Measurements from ENCODE around the gene PTBP3.

Gene PTBP3

DNA sequence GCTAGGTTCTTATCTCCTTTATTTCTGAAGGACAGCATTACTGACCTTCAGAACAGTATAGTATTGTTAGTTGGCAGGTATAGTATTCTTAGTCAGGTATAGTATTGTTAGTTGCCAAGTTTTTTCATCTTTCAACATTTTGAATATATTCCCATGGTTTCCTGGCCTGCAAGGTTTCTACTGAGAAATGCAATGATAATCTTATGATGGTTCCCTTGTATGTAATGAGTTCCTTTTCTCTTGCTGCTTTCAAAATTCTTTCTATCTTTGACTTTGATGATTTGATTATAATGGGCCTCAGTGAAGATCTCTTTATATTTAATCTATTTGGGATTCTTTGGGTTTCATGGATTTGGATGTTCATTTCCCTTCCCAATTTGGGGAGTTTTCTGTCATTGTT, 34.0 kb upstream of the PTBP3 start:
- TF ChIP-seq GATA3 (IDR thresholded peaks at IDR 0.05; ENCODE audit: low read depth, low read length) (no peak), GATA2 (IDR thresholded peaks at IDR 0.05; ENCODE audit: low read depth, low read length) (no peak)

DNA sequence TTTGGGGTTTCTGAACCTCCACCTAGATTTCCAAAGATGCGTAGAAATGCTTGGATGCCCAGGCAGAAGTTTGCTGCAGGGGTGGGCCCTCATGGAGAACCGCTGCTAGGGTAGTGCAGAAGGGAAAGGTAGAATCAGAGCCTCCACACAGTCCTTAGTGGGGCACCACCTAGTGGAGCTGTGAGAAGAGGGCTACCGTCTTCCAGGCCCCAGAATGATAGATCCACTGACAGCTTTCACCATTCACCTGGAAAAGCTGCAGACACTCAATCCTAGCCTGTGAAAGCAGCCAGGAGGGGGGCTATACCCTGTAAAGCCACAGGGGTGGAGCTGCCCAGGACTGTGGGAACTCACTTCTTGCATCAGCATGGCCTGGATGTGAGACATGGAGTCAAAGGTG, 33.2 kb upstream of the PTBP3 start:
- TF ChIP-seq GATA2 (IDR thresholded peaks at IDR 0.05; ENCODE audit: low read depth, low read length) = no peak

DNA sequence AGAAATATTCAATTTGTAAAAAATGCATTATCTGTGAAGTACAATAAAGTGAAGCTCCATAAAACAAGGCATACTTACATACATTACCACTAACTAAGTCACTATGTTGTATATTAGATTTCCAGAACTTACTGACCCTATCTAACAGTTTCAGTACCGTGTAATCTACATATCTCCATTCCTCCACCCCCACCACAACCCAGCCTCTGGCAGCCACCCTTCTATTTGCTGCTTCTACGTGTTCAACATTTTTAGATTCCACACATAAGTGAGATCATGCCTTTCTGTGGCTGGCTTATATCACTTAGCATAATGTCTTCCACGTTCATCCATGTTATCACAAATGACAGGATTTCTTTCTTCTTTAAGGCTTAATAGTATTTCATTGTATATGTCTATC, 31.3 kb upstream of the PTBP3 start:
- TF ChIP-seq GATA2 (IDR thresholded peaks at IDR 0.05; ENCODE audit: low read depth, low read length) = no peak
- no peak for TF ChIP-seq GATA3 (IDR thresholded peaks at IDR 0.05; ENCODE audit: low read depth, low read length)

DNA sequence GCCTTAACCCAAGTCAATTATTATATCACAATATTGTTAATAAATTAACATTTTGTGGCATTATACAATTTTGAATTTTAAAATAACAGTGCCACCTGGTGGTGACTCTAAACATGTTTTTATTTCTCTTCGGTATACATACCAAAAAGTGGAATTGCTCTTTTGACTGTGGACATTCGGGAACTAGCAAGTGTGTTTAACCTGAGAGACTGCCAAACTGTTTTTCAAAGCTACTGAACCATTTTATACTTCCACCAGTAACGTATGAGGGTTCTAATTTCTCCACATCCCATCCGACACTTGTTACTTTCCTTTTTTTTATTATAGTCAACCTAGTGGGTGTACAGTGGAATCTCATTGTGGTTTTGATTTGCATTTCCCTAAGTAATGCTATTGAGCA, 28.2 kb upstream of the PTBP3 start:
- TF ChIP-seq GATA3 (IDR thresholded peaks at IDR 0.05; ENCODE audit: low read depth, low read length) (no peak), GATA2 (IDR thresholded peaks at IDR 0.05; ENCODE audit: low read depth, low read length) (no peak)

DNA sequence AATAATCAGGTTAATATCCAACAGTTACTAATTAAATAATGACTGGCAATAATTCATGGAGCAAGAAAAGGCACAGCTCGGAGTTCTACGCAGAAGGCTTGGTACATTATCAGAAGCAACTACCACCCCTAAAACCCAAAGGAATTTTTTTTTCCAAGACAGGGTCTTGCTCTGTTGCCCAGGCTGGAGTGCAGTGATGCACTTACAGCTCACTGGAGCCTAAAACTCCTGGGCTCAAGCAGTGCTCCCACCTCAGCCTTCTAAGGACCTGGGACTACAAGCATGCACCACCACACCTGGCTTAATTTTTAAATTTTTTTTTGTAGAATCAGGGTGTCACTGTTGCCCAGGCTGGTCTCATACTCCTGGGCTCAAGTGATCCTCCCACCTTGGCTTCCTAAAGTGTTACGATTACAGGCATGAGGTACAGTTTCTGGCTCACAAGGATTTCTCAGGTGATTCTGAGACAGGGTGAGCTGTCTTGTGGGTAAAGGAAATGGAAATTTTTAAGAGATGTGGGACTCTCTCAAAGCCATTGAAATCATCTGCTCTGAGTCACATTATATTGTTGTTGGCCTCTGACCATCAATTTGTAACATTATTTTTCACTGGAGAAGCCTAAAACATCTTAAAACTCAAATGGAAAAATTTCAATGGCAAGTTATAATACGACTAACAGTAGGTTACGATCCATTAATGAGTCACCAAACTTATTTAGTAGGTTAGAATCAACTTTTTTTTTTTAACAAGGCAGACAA, 26.8 kb upstream of the PTBP3 start:
- TF ChIP-seq GATA3 (IDR thresholded peaks at IDR 0.05; ENCODE audit: low read depth, low read length) = no peak
- TF ChIP-seq GATA2 (IDR thresholded peaks at IDR 0.05; ENCODE audit: low read depth, low read length) = no peak

DNA sequence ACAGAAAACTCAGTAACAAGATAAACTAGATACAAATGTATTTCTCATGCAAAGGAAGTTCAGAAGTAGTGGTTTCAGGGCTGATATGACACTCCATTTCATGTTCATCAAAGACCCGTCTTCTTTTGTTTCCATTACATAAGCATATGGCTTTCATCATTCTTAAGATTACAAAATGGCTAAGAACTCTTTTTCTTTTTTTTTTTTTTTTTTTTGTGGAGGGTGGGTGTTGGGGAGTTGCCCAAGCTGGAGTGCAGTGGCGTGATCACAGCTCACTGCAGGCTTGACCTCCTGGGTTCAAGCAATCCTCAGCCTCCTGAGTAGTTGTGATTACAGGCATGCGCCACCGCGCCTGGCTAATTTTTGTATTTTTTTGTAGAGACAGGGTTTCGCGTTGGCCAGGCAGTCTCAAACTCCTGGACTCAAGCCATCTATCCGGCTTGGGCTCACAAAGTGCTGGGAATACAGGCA, 22.0 kb upstream of the PTBP3 start:
- TF ChIP-seq GATA3 (IDR thresholded peaks at IDR 0.05; ENCODE audit: low read depth, low read length) (no peak), GATA2 (IDR thresholded peaks at IDR 0.05; ENCODE audit: low read depth, low read length) (no peak)

DNA sequence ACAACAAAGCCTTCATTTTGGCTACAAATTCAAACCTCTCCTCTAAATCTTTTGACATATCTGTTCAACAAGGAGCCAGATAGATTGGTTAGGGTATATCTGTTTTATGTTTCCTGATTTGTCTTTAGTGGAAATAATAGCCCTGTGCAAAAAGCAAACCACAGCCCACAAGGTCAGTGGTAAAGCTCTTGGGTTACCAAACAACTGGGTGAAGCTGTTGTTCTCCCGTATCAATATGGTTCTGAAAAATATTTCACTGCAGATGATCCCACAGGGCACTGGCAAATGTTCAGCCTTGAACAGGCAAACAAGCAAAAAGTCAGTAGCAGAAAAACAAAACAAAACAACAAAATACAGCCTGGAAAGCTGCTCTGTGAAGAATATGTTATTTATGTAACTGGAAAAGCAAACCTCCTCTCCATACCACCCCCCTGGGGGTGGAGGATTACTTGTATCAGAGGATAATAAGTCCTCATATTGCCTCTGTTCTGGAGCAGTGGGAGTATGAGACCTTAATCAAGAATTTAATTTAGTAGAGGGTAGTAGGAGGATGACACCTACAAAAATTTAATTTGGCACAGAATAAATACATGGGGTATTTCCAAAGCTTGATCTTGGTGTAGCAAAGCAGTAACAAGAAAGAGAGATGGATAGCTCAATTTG, 20.8 kb upstream of the PTBP3 start:
- TF ChIP-seq GATA3 (IDR thresholded peaks at IDR 0.05; ENCODE audit: low read depth, low read length) = no peak
- TF ChIP-seq GATA2 (IDR thresholded peaks at IDR 0.05; ENCODE audit: low read depth, low read length) = no peak

DNA sequence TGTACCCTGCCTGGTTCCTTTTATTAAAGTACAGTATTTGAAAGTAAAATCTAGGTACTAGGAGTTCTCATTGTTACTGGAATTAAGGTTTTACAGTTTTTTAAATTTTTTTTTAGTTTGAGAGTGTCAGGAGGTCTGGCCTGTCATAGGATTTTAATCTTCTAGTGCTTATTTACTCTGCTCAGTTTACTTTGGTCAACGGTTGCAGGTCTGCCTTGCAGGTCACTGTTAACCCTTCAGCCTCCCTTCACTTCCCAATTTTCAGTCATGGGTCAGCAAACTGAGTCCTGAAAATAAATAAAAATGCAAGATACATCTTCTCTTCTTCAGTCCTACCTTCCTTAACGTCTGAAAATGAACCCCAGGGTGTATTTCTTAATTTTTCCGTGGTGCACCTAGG, 18.8 kb upstream of the PTBP3 start:
- TF ChIP-seq GATA3 (IDR thresholded peaks at IDR 0.05; ENCODE audit: low read depth, low read length) = no peak
- TF ChIP-seq GATA2 (IDR thresholded peaks at IDR 0.05; ENCODE audit: low read depth, low read length) = no peak

DNA sequence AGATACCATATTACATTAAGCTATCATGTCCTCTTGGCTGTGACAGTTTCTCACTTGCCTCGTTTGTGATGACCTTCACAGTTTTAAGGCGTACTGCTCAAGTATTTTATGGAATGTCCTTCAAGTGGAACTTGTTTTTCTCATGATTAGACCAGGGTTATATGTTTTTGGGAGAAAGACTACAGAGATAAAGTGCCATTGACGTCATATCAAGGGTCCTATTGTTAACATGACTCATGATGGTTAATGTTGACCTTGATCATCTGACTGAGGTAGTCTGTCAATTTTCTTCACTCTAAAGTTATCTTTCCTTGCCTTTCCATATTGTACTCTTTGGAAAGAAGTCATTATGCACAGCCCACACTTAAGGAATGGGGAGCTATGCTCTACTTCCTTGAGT, 17.8 kb upstream of the PTBP3 start:
- TF ChIP-seq GATA3 (IDR thresholded peaks at IDR 0.05; ENCODE audit: low read depth, low read length) = no peak
- no peak for TF ChIP-seq GATA2 (IDR thresholded peaks at IDR 0.05; ENCODE audit: low read depth, low read length)

DNA sequence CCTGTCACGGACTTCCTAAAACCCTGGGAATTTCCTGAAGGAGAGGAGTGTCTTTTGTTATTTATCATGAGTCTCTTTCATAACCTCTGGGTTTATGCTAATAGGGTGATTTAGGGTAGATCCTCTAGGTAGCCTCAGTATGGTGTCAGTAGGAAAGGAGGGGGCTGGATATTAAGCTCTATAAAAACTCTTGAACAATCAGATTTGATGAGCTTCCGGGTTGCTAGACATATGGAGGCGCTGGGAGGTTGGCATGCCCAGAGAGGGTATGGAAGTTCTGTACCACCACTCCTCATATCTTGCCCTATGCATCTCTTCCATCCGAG, 15.6 kb upstream of the PTBP3 start:
- no peak for TF ChIP-seq GATA3 (IDR thresholded peaks at IDR 0.05; ENCODE audit: low read depth, low read length)
- TF ChIP-seq GATA2 (IDR thresholded peaks at IDR 0.05; ENCODE audit: low read depth, low read length) = no peak

DNA sequence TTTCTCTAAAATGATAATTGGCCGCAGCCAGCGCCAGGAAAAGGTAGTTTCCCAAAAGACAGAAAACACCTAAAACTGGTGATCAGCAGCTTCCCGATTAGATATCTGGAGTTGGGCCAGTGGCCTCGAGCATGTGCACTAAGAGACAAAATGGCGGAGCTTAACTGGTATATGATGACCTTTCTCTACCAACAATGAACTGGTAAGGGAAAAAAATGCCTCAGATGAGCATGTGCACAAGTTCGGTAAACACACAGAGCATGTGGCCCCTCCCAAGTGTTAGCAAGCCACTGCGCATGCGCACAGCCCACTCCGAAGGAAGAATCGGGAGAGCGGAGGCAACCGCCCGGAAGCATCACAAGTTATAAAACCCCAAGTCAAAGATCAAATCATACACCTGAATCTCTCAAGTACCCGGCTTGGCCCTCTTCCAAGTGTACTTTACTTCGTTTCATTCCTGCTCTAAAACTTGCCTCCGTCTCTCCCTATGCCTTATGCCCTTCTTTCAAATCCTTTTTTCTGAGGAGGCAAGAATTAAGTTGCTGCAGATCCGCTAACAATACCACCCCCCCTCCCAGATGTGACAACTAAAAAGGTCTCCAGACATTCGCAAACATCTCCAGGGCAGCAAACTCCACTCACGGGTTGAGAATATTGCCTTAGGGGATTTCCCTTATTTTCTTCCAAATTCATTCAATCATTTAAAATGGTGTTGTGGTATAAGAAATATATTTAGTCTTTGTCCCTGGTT, 15.0 kb upstream of the PTBP3 start:
- TF ChIP-seq GATA2 (IDR thresholded peaks at IDR 0.05; ENCODE audit: low read depth, low read length) (no peak), GATA3 (IDR thresholded peaks at IDR 0.05; ENCODE audit: low read depth, low read length) (no peak)

DNA sequence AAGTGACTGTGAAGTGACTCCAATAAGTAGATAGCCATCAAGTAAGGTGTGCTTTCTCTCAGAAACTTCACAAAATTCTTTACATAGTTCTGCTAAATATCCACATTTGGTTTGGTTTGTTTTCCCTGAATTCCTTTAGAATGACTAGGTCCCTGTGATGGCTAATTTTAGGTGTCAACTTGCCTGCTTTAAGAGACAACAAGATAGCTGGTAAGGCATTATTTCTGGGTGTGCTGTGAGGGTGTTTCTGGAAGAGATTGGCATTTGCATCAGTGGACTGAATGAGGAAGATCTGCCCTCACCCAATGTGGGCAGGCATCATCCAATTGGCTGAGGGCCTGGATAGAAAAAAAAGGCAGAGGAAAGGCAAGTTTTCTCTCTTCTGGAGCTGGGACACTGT, 8.3 kb upstream of the PTBP3 start:
- no peak for TF ChIP-seq GATA3 (IDR thresholded peaks at IDR 0.05; ENCODE audit: low read depth, low read length)
- TF ChIP-seq GATA2 (IDR thresholded peaks at IDR 0.05; ENCODE audit: low read depth, low read length) = no peak

DNA sequence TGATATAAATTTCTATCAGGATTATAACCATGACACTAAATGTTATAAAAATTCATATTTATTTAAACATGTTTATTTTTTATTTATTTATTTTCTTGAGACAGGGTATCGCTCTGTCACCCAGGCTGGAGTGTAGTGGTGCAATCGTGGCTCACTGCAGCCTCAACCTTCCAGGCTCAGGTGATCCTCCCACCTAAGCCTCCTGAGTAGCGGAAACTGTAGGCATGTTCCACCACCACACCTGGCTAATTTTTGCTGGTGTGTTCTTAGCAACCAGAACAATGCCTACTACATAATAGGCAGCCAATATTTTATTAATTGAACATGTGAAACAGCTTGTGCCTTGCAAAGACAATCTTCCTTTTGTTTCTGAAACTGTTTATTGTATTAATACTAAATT, 6.5 kb upstream of the PTBP3 start:
- TF ChIP-seq GATA2 (IDR thresholded peaks at IDR 0.05; ENCODE audit: low read depth, low read length) = no peak
- TF ChIP-seq GATA3 (IDR thresholded peaks at IDR 0.05; ENCODE audit: low read depth, low read length) = no peak

DNA sequence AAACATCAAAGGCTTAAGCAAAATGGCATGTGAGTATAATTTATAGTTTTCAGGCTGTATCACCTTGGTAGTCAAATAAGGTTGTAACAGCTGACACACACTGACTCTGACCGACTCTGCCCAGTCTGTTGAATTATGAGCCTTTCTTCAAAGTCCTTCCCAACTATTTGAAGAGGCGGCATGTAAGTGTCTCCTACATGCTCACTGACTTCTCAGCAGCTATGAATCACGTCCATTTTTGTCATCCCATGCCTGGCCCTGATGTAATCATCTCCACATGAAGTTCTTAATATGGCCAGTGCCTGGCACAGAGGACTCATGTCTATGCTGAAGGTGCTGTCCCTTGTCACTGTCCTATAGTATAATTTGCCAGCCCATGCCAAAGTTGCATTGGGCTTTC, 5.1 kb upstream of the PTBP3 start:
- no peak for TF ChIP-seq GATA3 (IDR thresholded peaks at IDR 0.05; ENCODE audit: low read depth, low read length)
- no peak for TF ChIP-seq GATA2 (IDR thresholded peaks at IDR 0.05; ENCODE audit: low read depth, low read length)

DNA sequence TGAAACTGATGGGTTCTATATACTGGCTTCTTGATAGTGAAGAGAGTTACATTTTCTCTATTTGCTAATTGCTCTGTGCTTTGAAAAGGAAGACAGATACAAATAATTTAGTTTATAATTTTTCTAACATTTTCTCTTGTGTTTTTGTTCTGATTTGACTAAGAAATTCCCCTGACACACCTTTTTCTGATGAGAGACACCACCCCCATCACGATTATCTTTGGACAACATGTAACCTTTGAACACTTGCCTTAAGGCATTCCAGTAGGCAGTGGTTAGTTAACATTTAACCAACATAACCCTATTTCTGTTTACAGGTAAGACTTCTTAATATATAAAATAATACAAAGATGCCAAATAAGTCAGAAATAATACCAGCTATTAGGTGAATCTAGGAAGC, 4.1 kb upstream of the PTBP3 start:
- TF ChIP-seq GATA2 (IDR thresholded peaks at IDR 0.05; ENCODE audit: low read depth, low read length) (no peak), GATA3 (IDR thresholded peaks at IDR 0.05; ENCODE audit: low read depth, low read length) (no peak)

All from SH-SY5Y (cell line).